Nephron (organoid): Measurements from ENCODE around the gene FBXL14.
A peak's percentile ranks its signal among the peaks of the same experiment; 100 is the strongest.

Experiments used
- H3K27ac Mint-ChIP-seq, 3 experiments: 2 replicates each; pipeline ENCODE4 v1.8.0; 2020; ENCODE audit warnings: mixed read lengths in 3 of 3, mild to moderate bottlenecking in 2 of 3, moderate library complexity in 1 of 3
- H3K27me3 Mint-ChIP-seq: 2 replicates; pipeline ENCODE4 v1.8.0; 2021; ENCODE audit warnings: low read depth, mild to moderate bottlenecking, moderate library complexity, mixed read lengths
- H3K36me3 Mint-ChIP-seq: 2 replicates; pipeline ENCODE4 v1.8.0; 2020; ENCODE audit warnings: low read depth, mixed read lengths
- H3K4me1 Mint-ChIP-seq: 2 replicates; pipeline ENCODE4 v1.8.0; 2020; ENCODE audit warnings: mixed read lengths
- H3K4me3 Mint-ChIP-seq, 3 experiments: 2 replicates each; pipeline ENCODE4 v1.8.0; 2020; ENCODE audit warnings: mild to moderate bottlenecking in 3 of 3, mixed read lengths in 3 of 3, moderate library complexity in 2 of 3
- H3K9me3 Mint-ChIP-seq: 2 replicates; pipeline ENCODE4 v1.8.0; 2020; ENCODE audit warnings: mixed read lengths
- CTCF ChIP-seq, 3 experiments: fragments of 200-600 bp; sonication (generic); IDR thresholded peaks; one replicate each; pipeline ENCODE4 v1.5.0; 2021; ENCODE audit warnings: antibody characterized with exemption in 3 of 3; ENCODE audit not compliant: unreplicated experiment in 3 of 3

Gene FBXL14

DNA sequence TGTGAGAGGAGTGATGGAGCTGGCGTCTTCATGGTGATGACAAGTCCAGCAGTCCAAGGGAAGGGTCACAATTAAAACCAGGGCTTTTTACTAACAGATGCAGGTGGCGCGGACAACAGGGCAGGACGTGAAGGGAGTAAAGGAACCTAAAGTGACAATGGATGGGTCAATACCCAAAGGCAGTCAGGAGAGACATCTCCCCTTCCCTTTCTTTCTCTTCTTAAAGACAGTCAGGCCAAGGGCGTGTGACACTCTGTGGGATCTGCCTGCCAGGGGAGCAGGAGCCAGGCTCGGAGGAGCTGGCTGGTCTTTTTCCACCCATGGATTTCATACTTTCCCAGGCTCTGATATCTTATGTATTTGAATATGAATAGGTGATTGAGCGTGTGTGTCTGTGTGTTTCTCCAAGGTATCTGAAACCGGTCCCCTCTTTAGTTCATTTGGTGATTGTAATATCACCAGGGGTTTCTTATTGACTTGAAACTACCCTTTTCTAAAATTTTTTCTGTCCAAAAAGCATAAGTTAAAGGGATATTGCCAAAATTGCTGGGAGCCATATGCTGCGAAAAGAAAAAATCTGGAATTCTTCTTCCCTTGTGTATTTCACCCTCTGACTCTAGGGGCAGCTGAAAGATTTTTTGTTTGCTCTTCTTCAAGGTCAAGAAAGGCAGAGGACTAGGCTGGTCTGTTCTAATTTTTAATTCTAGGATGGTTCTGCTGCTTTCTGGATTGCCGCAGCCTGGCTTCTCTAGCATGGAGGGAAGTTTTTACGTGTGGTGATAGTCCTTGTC is 61.8 kb downstream of the FBXL14 start:
- peak overlapping the region; percentile 79 to 85 (median 79) for H3K4me3 Mint-ChIP-seq
- H3K36me3 Mint-ChIP-seq = no peaks in the 10 kb centered on the region

DNA sequence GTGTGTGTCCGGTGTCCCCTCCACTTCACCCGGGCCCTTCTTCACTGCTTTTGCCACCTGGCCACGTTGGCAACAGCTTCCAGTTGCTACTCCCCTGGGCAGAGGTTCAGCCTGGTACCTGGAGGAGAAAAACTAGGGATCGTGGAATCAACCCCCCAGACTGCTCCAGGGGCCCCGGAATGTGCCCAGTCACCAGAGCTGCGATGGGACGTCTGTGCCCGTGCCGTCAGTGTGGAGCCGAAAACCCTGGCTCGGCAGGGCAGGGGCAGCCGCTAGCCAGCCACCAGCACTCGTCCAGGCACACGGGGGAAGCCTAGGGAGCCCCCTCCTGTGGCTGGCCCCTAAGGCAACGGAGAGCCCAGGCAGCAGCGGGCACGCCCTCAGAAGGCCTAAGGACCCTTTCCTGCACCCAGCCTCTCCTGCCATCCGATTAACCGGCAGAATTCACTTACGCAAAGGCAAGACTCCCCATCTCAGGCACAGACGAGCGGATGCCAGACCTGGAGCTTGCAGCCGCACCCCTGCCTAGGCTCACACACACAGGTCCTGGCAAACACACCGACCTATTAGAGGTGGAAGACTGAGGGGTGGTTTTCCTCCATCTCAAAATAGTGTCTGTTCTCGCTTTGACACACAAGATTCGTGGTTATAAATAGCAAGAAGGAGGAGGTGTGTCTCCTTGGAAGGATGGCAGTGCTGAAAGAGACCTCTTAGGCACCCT is 62.6 kb downstream of the FBXL14 start:
- Mint-ChIP-seq H3K27ac (peak overlapping the region in 1 of 3 experiments; percentile 6), H3K27me3 (peaks cover 66% of the 10 kb centered on the region), H3K4me3 (peak overlapping the region; percentile 79 to 85 (median 79)), H3K4me1 (peaks cover 29% of the 10 kb centered on the region), H3K9me3 (no peaks in the 10 kb centered on the region), H3K36me3 (no peaks in the 10 kb centered on the region)
- TF ChIP-seq CTCF (IDR thresholded peaks at IDR 0.05; ENCODE audit: unreplicated experiment in 3 of 3) = no peak

More for the DNA sequence above, 61.8 kb downstream of the FBXL14 start:
- TF ChIP-seq CTCF (IDR thresholded peaks at IDR 0.05; ENCODE audit: unreplicated experiment in 3 of 3) = no peak
- Mint-ChIP-seq H3K4me1 (peaks cover 29% of the 10 kb centered on the region), H3K9me3 (no peaks in the 10 kb centered on the region), H3K27ac (peak overlapping the region in 2 of 3 experiments; percentile 6 to 33), H3K27me3 (peaks cover 70% of the 10 kb centered on the region)

DNA sequence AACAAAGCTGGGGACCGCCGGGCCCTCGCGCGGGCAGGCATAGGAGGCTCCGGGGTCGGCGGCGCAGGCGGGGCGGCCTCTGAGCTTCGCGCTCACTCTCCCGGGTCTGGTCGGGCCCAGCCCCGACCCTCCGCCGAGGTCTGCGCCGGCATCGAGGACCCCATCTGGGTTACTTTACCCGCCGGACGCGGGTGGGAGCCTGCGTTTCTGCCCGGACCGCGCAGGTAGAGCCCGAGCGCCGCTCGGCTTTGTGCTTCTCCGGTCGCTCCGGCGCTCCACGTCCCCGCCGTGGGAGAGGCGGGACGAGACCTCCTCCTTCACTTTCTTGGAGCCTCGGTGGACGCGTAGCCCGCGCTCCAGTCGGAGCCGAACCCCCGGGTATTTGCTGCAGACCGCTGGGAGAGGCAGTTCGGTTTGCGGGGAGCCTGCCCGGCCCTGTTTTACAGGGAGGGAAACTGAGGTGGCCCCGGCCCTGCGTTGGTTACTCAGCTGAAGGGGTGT is 63.2 kb downstream of the FBXL14 start:
- H3K9me3 Mint-ChIP-seq = no peaks in the 10 kb centered on the region
- no peaks in the 10 kb centered on the region for H3K36me3 Mint-ChIP-seq
- peaks cover 29% of the 10 kb centered on the region for H3K4me1 Mint-ChIP-seq
- TF ChIP-seq CTCF (IDR thresholded peaks at IDR 0.05; ENCODE audit: unreplicated experiment in 3 of 3) = no peak
- H3K27me3 Mint-ChIP-seq = peaks cover 69% of the 10 kb centered on the region
- H3K27ac Mint-ChIP-seq = no peak overlapping the region
- H3K4me3 Mint-ChIP-seq = peak overlapping the region; percentile 79 to 85 (median 79)

GRCh38 chr12:1530592-1531152 is 63.7 kb downstream of the FBXL14 start:
- peak overlapping the region in 1 of 3 experiments; percentile 79 for H3K4me3 Mint-ChIP-seq

More at GRCh38 chr12:1530592-1531152, 63.7 kb downstream of the FBXL14 start:
- H3K4me1 Mint-ChIP-seq = peaks cover 26% of the 10 kb centered on the region
- H3K27ac Mint-ChIP-seq = no peak overlapping the region
- TF ChIP-seq CTCF (IDR thresholded peaks at IDR 0.05; ENCODE audit: unreplicated experiment in 3 of 3) = no peak
- H3K36me3 Mint-ChIP-seq = no peaks in the 10 kb centered on the region
- no peaks in the 10 kb centered on the region for H3K9me3 Mint-ChIP-seq
- H3K27me3 Mint-ChIP-seq = peaks cover 69% of the 10 kb centered on the region
